HepG2 (cell line): Measurements from ENCODE around the gene CAMK2N2. TPM values are rescaled to one million over a fixed set of nuclear protein-coding genes. Genes with fewer than 3 reads are reported as not detected.

Experiments
- BCL6 ChIP-seq: IDR thresholded peaks from 2 replicates; pipeline ENCODE4 v1.6.1; 2016; ENCODE audit warnings: missing genetic modification reagents, missing compliant biosample characterization
- MED13 ChIP-seq: sonication (generic); formaldehyde crosslinking; IDR thresholded peaks from 2 replicates; pipeline ENCODE4 v1.5.0; 2020; ENCODE audit warnings: missing genetic modification reagents
- RFX5 ChIP-seq: IDR thresholded peaks from 2 replicates; pipeline ENCODE4 v1.6.1; 2011; ENCODE audit warnings: low read depth, low read length, improper control_type of control experiment
- ZNF33B ChIP-seq: sonication (generic); formaldehyde crosslinking; IDR thresholded peaks from 2 replicates; pipeline ENCODE4 v1.5.1; 2020; ENCODE audit warnings: mild to moderate bottlenecking, missing genetic modification reagents
- ZNF562 ChIP-seq: sonication (generic); formaldehyde crosslinking; IDR thresholded peaks from 2 replicates; pipeline ENCODE4 v1.8.0; 2022; ENCODE audit warnings: missing genetic modification reagents, borderline replicate concordance
- ZNF563 ChIP-seq: sonication (generic); formaldehyde crosslinking; IDR thresholded peaks from 2 replicates; pipeline ENCODE4 v1.8.0; 2022; ENCODE audit warnings: mild to moderate bottlenecking, moderate library complexity, missing genetic modification reagents
- polyA plus RNA-seq, 8 experiments: library from polyadenylated mRNA; depleted of rRNA in 3 of 8; stranded (reverse) in 7 of 8; unstranded in 1 of 8; fragments of >200 nt; fragmentation: Illumina TruSeq in 4 of 8; extraction: Trizol in 4 of 8; gene quantifications; 2 replicates each; pipeline versions ENCODE4 v1.2.1 to v1.2.3, GENCODE V29; 2011 to 2016; ENCODE audit warnings: low read depth in 4 of 8, missing spikeins in 1 of 8, mixed read lengths in 1 of 8; ENCODE audit not compliant: insufficient read depth in 1 of 8
- total RNA-seq, 5 experiments: library from RNA; depleted of rRNA; stranded (reverse); fragments of >200 nt; fragmentation: Illumina TruSeq; extraction: Trizol; gene quantifications; 2 replicates each; pipeline ENCODE4 v1.2.3, GENCODE V29; 2016; ENCODE audit warnings: low read depth in 1 of 5
- TF ChIP-seq, protein P1 (sequence below): sonication (generic); formaldehyde crosslinking; IDR thresholded peaks from 2 replicates; pipeline ENCODE4 v1.4.0; 2020; ENCODE audit warnings: mild to moderate bottlenecking, missing genetic modification reagents, borderline replicate concordance
- TF ChIP-seq, protein P2 (sequence below): sonication (generic); formaldehyde crosslinking; IDR thresholded peaks from one replicate; pipeline ENCODE4 v1.5.1; 2020; ENCODE audit warnings: mild to moderate bottlenecking, missing genetic modification reagents; ENCODE audit errors: not compliant biosample characterization
- TF ChIP-seq, protein P3 (sequence below): IDR thresholded peaks from 2 replicates; pipeline ENCODE4 v1.4.0; 2020; ENCODE audit warnings: mild to moderate bottlenecking, missing genetic modification reagents

The CAMK2N2 gene
- total and polyA plus RNA-seq, 2 of the 13 experiments (the other 11 are each of a cell fraction or from before 2014, with no cell fraction given), result 0.12 to 0.27 TPM

DNA sequence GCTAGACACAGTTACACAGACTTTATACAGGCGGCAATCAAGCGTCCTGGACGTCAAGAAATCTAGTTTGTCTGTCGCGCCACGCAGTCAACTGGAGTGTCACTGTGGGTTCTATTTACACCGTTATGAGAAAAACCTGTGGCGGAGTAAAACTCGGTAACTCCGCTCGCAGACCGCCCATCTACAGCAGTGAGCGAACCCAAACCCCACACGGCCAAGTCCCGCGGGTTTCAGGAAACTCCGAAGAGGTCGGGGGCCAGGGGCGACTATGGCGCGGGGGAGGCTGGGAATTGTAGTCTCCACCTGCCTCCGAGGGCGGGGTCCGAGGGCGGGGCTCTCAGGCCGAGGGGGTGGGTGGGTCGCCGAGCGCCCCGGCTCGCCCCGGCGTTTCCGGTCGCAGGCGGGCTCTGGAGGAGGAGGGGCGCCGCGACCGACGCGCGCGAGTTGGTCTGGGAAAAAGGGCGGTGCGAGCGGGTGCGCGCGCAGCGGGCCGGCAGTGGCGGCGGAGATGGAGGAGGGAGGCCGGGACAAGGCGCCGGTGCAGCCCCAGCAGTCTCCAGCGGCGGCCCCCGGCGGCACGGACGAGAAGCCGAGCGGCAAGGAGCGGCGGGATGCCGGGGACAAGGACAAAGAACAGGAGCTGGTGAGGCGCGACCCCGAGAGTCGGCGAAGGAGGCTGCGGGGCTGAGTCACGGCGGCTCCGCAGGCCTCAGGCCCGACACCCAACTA, 37.6 kb upstream of the CAMK2N2 start, which contains the start of gene PSMD2 (continued):
- TF ChIP-seq ZNF563 (CRISPR knock-in tag), result peak; percentile 77; the same call in 1 of the 2 replicates
- no peak for TF ChIP-seq BCL6 (CRISPR knock-in tag)
- TF ChIP-seq, protein P1, sequence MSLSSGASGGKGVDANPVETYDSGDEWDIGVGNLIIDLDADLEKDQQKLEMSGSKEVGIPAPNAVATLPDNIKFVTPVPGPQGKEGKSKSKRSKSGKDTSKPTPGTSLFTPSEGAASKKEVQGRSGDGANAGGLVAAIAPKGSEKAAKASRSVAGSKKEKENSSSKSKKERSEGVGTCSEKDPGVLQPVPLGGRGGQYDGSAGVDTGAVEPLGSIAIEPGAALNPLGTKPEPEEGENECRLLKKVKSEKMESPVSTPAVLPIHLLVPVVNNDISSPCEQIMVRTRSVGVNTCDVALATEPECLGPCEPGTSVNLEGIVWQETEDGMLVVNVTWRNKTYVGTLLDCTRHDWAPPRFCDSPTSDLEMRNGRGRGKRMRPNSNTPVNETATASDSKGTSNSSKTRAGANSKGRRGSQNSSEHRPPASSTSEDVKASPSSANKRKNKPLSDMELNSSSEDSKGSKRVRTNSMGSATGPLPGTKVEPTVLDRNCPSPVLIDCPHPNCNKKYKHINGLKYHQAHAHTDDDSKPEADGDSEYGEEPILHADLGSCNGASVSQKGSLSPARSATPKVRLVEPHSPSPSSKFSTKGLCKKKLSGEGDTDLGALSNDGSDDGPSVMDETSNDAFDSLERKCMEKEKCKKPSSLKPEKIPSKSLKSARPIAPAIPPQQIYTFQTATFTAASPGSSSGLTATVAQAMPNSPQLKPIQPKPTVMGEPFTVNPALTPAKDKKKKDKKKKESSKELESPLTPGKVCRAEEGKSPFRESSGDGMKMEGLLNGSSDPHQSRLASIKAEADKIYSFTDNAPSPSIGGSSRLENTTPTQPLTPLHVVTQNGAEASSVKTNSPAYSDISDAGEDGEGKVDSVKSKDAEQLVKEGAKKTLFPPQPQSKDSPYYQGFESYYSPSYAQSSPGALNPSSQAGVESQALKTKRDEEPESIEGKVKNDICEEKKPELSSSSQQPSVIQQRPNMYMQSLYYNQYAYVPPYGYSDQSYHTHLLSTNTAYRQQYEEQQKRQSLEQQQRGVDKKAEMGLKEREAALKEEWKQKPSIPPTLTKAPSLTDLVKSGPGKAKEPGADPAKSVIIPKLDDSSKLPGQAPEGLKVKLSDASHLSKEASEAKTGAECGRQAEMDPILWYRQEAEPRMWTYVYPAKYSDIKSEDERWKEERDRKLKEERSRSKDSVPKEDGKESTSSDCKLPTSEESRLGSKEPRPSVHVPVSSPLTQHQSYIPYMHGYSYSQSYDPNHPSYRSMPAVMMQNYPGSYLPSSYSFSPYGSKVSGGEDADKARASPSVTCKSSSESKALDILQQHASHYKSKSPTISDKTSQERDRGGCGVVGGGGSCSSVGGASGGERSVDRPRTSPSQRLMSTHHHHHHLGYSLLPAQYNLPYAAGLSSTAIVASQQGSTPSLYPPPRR (CRISPR knock-in tag), result no peak
- TF ChIP-seq, protein P2, sequence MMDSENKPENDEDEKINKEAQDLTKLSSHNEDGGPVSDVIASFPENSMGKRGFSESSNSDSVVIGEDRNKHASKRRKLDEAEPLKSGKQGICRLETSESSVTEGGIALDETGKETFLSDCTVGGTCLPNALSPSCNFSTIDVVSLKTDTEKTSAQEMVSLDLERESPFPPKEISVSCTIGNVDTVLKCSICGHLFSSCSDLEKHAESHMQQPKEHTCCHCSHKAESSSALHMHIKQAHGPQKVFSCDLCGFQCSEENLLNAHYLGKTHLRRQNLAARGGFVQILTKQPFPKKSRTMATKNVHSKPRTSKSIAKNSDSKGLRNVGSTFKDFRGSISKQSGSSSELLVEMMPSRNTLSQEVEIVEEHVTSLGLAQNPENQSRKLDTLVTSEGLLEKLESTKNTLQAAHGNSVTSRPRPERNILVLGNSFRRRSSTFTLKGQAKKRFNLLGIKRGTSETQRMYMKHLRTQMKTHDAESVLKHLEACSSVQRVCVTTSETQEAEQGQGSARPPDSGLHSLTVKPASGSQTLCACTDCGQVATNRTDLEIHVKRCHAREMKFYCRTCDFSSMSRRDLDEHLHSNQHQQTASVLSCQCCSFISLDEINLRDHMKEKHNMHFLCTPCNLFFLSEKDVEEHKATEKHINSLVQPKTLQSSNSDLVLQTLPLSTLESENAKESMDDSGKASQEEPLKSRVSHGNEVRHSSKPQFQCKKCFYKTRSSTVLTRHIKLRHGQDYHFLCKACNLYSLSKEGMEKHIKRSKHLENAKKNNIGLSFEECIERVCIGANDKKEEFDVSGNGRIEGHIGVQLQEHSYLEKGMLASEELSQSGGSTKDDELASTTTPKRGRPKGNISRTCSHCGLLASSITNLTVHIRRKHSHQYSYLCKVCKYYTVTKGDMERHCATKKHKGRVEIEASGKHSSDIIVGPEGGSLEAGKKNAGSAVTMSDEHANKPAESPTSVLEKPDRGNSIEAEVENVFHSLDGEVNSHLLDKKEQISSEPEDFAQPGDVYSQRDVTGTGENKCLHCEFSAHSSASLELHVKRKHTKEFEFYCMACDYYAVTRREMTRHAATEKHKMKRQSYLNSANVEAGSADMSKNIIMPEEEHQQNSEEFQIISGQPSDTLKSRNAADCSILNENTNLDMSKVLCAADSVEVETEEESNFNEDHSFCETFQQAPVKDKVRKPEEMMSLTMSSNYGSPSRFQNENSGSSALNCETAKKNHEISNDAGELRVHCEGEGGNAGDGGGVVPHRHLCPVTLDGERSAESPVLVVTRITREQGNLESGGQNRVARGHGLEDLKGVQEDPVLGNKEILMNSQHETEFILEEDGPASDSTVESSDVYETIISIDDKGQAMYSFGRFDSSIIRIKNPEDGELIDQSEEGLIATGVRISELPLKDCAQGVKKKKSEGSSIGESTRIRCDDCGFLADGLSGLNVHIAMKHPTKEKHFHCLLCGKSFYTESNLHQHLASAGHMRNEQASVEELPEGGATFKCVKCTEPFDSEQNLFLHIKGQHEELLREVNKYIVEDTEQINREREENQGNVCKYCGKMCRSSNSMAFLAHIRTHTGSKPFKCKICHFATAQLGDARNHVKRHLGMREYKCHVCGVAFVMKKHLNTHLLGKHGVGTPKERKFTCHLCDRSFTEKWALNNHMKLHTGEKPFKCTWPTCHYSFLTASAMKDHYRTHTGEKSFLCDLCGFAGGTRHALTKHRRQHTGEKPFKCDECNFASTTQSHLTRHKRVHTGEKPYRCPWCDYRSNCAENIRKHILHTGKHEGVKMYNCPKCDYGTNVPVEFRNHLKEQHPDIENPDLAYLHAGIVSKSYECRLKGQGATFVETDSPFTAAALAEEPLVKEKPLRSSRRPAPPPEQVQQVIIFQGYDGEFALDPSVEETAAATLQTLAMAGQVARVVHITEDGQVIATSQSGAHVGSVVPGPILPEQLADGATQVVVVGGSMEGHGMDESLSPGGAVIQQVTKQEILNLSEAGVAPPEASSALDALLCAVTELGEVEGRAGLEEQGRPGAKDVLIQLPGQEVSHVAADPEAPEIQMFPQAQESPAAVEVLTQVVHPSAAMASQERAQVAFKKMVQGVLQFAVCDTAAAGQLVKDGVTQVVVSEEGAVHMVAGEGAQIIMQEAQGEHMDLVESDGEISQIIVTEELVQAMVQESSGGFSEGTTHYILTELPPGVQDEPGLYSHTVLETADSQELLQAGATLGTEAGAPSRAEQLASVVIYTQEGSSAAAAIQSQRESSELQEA (CRISPR knock-in tag), result no peak
- TF ChIP-seq ZNF562 (CRISPR knock-in tag), result no peak
- TF ChIP-seq ZNF33B, result no peak
- TF ChIP-seq, protein P3, sequence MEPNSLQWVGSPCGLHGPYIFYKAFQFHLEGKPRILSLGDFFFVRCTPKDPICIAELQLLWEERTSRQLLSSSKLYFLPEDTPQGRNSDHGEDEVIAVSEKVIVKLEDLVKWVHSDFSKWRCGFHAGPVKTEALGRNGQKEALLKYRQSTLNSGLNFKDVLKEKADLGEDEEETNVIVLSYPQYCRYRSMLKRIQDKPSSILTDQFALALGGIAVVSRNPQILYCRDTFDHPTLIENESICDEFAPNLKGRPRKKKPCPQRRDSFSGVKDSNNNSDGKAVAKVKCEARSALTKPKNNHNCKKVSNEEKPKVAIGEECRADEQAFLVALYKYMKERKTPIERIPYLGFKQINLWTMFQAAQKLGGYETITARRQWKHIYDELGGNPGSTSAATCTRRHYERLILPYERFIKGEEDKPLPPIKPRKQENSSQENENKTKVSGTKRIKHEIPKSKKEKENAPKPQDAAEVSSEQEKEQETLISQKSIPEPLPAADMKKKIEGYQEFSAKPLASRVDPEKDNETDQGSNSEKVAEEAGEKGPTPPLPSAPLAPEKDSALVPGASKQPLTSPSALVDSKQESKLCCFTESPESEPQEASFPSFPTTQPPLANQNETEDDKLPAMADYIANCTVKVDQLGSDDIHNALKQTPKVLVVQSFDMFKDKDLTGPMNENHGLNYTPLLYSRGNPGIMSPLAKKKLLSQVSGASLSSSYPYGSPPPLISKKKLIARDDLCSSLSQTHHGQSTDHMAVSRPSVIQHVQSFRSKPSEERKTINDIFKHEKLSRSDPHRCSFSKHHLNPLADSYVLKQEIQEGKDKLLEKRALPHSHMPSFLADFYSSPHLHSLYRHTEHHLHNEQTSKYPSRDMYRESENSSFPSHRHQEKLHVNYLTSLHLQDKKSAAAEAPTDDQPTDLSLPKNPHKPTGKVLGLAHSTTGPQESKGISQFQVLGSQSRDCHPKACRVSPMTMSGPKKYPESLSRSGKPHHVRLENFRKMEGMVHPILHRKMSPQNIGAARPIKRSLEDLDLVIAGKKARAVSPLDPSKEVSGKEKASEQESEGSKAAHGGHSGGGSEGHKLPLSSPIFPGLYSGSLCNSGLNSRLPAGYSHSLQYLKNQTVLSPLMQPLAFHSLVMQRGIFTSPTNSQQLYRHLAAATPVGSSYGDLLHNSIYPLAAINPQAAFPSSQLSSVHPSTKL (CRISPR knock-in tag), result no peak
- TF ChIP-seq MED13 (CRISPR knock-in tag), result no peak
- no peak for TF ChIP-seq RFX5
